Measurements from ENCODE around the gene C2orf81.
"Not testable (repeated sequence)": the region's sequence is repeated elsewhere in the genome, so short reads cannot be mapped to it uniquely, and the experiment has no call there.

C2orf81 gene

GRCh38 chr2:74423231-74424095 lies 2.0 kb upstream of the C2orf81 start:
- in situ Hi-C loops (cut with MboI; ENCODE audit: low sequenced_read_pairs): no loop called here

- in situ Hi-C loops (cut with MboI; ENCODE audit: low sequenced_read_pairs): not testable (repeated sequence)
Measured at GRCh38 chr2:74420443-74421103, 846 bp downstream of the C2orf81 start.

GRCh38 chr2:74420006-74420405 lies 1.4 kb downstream of the C2orf81 start:
- in situ Hi-C loops (cut with MboI; ENCODE audit: low sequenced_read_pairs): no loop called here

- in situ Hi-C loops (cut with MboI; ENCODE audit: low sequenced_read_pairs): no loop called here
Measured at GRCh38 chr2:74419345-74419744, 2.1 kb downstream of the C2orf81 start.

- in situ Hi-C loops (cut with MboI; ENCODE audit: low sequenced_read_pairs): no loop called here
Measured at GRCh38 chr2:74418312-74418711, 3.1 kb downstream of the C2orf81 start.

- in situ Hi-C loops (cut with MboI; ENCODE audit: low sequenced_read_pairs): no loop called here
Measured at GRCh38 chr2:74417763-74418162, 3.7 kb downstream of the C2orf81 start.

GRCh38 chr2:74417197-74417596 lies 4.2 kb downstream of the C2orf81 start:
- in situ Hi-C loops (cut with MboI; ENCODE audit: low sequenced_read_pairs): no loop called here

- in situ Hi-C loops (cut with MboI; ENCODE audit: low sequenced_read_pairs): no loop called here
Measured at GRCh38 chr2:74416778-74417177, 4.6 kb downstream of the C2orf81 start.

GRCh38 chr2:74415762-74416395 lies 5.5 kb downstream of the C2orf81 start:
- in situ Hi-C loops (cut with MboI; ENCODE audit: low sequenced_read_pairs): no loop called here

GRCh38 chr2:74414881-74415761 lies 6.3 kb downstream of the C2orf81 start:
- in situ Hi-C loops (cut with MboI; ENCODE audit: low sequenced_read_pairs): no loop called here

GRCh38 chr2:74414441-74414840 lies 7.0 kb downstream of the C2orf81 start:
- in situ Hi-C loops (cut with MboI; ENCODE audit: low sequenced_read_pairs): no loop called here

GRCh38 chr2:74413001-74413698 lies 8.3 kb downstream of the C2orf81 start:
- in situ Hi-C loops (cut with MboI; ENCODE audit: low sequenced_read_pairs): no loop called here

- in situ Hi-C loops (cut with MboI; ENCODE audit: low sequenced_read_pairs): no loop called here
Measured at GRCh38 chr2:74407682-74408081, 13.7 kb downstream of the C2orf81 start.

- in situ Hi-C loops (cut with MboI; ENCODE audit: low sequenced_read_pairs): no loop called here
Measured at GRCh38 chr2:74406035-74406434, 15.4 kb downstream of the C2orf81 start.

GRCh38 chr2:74401891-74402290 lies 19.5 kb downstream of the C2orf81 start:
- in situ Hi-C loops (cut with MboI; ENCODE audit: low sequenced_read_pairs): no loop called here

- in situ Hi-C loops (cut with MboI; ENCODE audit: low sequenced_read_pairs): no loop called here
Measured at GRCh38 chr2:74399785-74400184, 21.6 kb downstream of the C2orf81 start.

GRCh38 chr2:74396149-74396548 lies 25.3 kb downstream of the C2orf81 start:
- in situ Hi-C loops (cut with MboI; ENCODE audit: low sequenced_read_pairs): no loop called here

- in situ Hi-C loops (cut with MboI; ENCODE audit: low sequenced_read_pairs): no loop called here
Measured at GRCh38 chr2:74393525-74393924, 27.9 kb downstream of the C2orf81 start.

- in situ Hi-C loops (cut with MboI; ENCODE audit: low sequenced_read_pairs): no loop called here
Measured at GRCh38 chr2:74392449-74392743, 29.0 kb downstream of the C2orf81 start.
